ENCODE measurements around the gene SGMS1. TPM values are rescaled to one million over a fixed set of nuclear protein-coding genes. Genes with fewer than 3 reads are reported as not detected.

Gene SGMS1
- total and polyA plus RNA-seq, 2 experiments from 2014 or later = 15.0 to 34.7 TPM

DNA sequence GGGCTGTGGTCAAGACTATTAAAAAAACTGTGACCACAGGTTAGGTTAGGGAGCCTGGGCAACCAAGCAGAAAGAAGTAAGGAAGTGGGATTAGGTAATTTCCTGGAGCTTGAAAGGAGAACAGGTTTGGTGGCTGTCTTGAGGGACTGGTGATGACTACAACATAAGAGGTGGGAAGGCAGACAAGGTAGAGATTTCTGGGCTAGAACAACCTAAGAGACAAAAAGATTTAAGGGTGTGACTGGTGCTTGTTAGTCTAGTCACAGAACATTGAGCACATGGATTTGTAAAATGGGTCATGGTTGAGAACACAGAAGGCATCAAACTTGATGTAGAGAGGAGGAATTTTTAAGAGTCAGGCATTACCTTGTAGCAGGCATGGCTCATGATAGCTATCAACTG is 248.7 kb downstream of the SGMS1 start (continued):
- TF ChIP-seq, protein P1, sequence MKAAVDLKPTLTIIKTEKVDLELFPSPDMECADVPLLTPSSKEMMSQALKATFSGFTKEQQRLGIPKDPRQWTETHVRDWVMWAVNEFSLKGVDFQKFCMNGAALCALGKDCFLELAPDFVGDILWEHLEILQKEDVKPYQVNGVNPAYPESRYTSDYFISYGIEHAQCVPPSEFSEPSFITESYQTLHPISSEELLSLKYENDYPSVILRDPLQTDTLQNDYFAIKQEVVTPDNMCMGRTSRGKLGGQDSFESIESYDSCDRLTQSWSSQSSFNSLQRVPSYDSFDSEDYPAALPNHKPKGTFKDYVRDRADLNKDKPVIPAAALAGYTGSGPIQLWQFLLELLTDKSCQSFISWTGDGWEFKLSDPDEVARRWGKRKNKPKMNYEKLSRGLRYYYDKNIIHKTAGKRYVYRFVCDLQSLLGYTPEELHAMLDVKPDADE (IDR thresholded peaks at IDR 0.05) = no peak
- no peak for TF ChIP-seq POLR2AphosphoS5 (IDR thresholded peaks at IDR 0.05; ENCODE audit: low read depth)

DNA sequence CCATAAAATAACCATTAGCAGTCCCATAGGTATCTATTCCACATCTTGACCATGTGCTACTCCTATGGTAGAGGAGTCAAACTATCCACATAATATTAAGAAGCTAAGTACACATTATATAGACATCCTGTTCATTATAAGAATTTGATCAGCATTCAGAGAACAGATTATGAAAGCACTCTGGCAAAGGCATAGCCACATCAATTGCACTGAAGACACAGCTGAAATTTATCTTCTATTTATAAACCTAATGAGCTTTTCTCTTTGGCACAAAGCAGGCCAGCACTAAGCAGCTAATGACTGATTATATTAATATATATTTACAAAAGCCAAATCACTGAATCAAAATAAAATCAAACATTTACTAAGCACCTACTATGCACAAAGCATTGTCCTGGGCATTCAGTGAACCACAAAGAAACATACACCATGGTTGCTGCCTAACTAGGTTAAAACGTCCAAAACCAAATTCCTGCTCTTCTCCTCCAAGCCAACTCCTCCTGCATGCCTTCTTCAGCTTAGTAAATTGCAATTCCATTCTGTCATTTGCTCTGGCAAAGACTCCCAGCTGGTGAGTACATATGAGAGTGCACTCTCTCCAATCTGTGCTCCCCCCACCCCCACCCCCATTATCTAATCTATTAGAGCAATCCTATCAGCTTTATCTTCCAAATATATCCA is 249.8 kb downstream of the SGMS1 start:
- H3K9me2 ChIP-seq (ENCODE audit: insufficient read depth) = no peaks in the 10 kb centered on the region
- H3K36me3 Mint-ChIP-seq (ENCODE audit: low read depth) = peaks cover 17% of the 10 kb centered on the region; the same call in 2 of the 3 replicates
- H3K36me3 ChIP-seq (ENCODE audit: insufficient read depth) = no peaks in the 10 kb centered on the region
- H3K27ac ChIP-seq (ENCODE audit: low read depth) = no peak overlapping the region
- H3K27ac Mint-ChIP-seq = no peak overlapping the region
- no peak for DNase-seq (ENCODE audit: low spot score)
- ATAC-seq = no peak
- H3K4me1 ChIP-seq (ENCODE audit: insufficient read depth) = peaks cover 4% of the 10 kb centered on the region; the same call in 1 of the 2 replicates
- no peak overlapping the region for H3K4me2 ChIP-seq
- H2AFZ ChIP-seq = no peak overlapping the region
- no peaks in the 10 kb centered on the region for H3K27me3 Mint-ChIP-seq (ENCODE audit: insufficient read depth, low read depth, poor library complexity)
- H3K4me3 Mint-ChIP-seq = no peak overlapping the region
- no peak overlapping the region for H3K4me3 ChIP-seq
- no peaks in the 10 kb centered on the region for H3K9me3 Mint-ChIP-seq
- H3K4me1 Mint-ChIP-seq = no peaks in the 10 kb centered on the region
- H3K27me3 ChIP-seq (ENCODE audit: insufficient read depth) = no peaks in the 10 kb centered on the region
- H3F3A ChIP-seq (replicated peaks; ENCODE audit: low read depth) = no peaks in the 10 kb centered on the region
- H3K79me2 ChIP-seq (replicated peaks; ENCODE audit: insufficient read depth) = no peaks in the 10 kb centered on the region; the same call in 1 of the 2 replicates
- no peaks in the 10 kb centered on the region for H4K20me1 ChIP-seq (replicated peaks; ENCODE audit: insufficient read depth)
- no peak for TF ChIP-seq ZNF331 (CRISPR knock-in tag; IDR thresholded peaks at IDR 0.05; ENCODE audit: low read depth)
- TF ChIP-seq, protein P2, sequence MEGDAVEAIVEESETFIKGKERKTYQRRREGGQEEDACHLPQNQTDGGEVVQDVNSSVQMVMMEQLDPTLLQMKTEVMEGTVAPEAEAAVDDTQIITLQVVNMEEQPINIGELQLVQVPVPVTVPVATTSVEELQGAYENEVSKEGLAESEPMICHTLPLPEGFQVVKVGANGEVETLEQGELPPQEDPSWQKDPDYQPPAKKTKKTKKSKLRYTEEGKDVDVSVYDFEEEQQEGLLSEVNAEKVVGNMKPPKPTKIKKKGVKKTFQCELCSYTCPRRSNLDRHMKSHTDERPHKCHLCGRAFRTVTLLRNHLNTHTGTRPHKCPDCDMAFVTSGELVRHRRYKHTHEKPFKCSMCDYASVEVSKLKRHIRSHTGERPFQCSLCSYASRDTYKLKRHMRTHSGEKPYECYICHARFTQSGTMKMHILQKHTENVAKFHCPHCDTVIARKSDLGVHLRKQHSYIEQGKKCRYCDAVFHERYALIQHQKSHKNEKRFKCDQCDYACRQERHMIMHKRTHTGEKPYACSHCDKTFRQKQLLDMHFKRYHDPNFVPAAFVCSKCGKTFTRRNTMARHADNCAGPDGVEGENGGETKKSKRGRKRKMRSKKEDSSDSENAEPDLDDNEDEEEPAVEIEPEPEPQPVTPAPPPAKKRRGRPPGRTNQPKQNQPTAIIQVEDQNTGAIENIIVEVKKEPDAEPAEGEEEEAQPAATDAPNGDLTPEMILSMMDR (conservative IDR thresholded peaks at IDR 0.05; ENCODE audit: low read depth in 2 of 2) = no peak
- no peak for TF ChIP-seq NANOG (IDR thresholded peaks at IDR 0.05; ENCODE audit: borderline replicate concordance)
- TF ChIP-seq, protein P3, sequence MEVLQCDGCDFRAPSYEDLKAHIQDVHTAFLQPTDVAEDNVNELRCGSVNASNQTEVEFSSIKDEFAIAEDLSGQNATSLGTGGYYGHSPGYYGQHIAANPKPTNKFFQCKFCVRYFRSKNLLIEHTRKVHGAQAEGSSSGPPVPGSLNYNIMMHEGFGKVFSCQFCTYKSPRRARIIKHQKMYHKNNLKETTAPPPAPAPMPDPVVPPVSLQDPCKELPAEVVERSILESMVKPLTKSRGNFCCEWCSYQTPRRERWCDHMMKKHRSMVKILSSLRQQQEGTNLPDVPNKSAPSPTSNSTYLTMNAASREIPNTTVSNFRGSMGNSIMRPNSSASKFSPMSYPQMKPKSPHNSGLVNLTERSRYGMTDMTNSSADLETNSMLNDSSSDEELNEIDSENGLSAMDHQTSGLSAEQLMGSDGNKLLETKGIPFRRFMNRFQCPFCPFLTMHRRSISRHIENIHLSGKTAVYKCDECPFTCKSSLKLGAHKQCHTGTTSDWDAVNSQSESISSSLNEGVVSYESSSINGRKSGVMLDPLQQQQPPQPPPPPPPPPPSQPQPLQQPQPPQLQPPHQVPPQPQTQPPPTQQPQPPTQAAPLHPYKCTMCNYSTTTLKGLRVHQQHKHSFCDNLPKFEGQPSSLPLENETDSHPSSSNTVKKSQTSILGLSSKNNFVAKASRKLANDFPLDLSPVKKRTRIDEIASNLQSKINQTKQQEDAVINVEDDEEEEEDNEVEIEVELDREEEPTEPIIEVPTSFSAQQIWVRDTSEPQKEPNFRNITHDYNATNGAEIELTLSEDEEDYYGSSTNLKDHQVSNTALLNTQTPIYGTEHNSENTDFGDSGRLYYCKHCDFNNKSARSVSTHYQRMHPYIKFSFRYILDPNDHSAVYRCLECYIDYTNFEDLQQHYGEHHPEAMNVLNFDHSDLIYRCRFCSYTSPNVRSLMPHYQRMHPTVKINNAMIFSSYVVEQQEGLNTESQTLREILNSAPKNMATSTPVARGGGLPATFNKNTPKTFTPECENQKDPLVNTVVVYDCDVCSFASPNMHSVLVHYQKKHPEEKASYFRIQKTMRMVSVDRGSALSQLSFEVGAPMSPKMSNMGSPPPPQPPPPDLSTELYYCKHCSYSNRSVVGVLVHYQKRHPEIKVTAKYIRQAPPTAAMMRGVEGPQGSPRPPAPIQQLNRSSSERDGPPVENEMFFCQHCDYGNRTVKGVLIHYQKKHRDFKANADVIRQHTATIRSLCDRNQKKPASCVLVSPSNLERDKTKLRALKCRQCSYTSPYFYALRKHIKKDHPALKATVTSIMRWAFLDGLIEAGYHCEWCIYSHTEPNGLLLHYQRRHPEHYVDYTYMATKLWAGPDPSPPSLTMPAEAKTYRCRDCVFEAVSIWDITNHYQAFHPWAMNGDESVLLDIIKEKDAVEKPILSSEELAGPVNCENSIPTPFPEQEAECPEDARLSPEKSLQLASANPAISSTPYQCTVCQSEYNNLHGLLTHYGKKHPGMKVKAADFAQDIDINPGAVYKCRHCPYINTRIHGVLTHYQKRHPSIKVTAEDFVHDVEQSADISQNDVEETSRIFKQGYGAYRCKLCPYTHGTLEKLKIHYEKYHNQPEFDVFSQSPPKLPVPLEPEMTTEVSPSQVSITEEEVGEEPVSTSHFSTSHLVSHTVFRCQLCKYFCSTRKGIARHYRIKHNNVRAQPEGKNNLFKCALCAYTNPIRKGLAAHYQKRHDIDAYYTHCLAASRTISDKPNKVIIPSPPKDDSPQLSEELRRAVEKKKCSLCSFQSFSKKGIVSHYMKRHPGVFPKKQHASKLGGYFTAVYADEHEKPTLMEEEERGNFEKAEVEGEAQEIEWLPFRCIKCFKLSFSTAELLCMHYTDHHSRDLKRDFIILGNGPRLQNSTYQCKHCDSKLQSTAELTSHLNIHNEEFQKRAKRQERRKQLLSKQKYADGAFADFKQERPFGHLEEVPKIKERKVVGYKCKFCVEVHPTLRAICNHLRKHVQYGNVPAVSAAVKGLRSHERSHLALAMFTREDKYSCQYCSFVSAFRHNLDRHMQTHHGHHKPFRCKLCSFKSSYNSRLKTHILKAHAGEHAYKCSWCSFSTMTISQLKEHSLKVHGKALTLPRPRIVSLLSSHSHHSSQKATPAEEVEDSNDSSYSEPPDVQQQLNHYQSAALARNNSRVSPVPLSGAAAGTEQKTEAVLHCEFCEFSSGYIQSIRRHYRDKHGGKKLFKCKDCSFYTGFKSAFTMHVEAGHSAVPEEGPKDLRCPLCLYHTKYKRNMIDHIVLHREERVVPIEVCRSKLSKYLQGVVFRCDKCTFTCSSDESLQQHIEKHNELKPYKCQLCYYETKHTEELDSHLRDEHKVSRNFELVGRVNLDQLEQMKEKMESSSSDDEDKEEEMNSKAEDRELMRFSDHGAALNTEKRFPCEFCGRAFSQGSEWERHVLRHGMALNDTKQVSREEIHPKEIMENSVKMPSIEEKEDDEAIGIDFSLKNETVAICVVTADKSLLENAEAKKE (CRISPR knock-in tag; IDR thresholded peaks at IDR 0.05) = no peak
- TF ChIP-seq, protein P4, sequence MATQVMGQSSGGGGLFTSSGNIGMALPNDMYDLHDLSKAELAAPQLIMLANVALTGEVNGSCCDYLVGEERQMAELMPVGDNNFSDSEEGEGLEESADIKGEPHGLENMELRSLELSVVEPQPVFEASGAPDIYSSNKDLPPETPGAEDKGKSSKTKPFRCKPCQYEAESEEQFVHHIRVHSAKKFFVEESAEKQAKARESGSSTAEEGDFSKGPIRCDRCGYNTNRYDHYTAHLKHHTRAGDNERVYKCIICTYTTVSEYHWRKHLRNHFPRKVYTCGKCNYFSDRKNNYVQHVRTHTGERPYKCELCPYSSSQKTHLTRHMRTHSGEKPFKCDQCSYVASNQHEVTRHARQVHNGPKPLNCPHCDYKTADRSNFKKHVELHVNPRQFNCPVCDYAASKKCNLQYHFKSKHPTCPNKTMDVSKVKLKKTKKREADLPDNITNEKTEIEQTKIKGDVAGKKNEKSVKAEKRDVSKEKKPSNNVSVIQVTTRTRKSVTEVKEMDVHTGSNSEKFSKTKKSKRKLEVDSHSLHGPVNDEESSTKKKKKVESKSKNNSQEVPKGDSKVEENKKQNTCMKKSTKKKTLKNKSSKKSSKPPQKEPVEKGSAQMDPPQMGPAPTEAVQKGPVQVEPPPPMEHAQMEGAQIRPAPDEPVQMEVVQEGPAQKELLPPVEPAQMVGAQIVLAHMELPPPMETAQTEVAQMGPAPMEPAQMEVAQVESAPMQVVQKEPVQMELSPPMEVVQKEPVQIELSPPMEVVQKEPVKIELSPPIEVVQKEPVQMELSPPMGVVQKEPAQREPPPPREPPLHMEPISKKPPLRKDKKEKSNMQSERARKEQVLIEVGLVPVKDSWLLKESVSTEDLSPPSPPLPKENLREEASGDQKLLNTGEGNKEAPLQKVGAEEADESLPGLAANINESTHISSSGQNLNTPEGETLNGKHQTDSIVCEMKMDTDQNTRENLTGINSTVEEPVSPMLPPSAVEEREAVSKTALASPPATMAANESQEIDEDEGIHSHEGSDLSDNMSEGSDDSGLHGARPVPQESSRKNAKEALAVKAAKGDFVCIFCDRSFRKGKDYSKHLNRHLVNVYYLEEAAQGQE (IDR thresholded peaks at IDR 0.05; ENCODE audit: unreplicated experiment) = no peak
- TF ChIP-seq ZNF114 (CRISPR knock-in tag; IDR thresholded peaks at IDR 0.05) = no peak
- no peak for TF ChIP-seq JUNB (IDR thresholded peaks at IDR 0.05; ENCODE audit: unreplicated experiment)
- TF ChIP-seq STAT1 (IDR thresholded peaks at IDR 0.05; ENCODE audit: unreplicated experiment) = no peak
- TF ChIP-seq, protein P1 (IDR thresholded peaks at IDR 0.05) = no peak
- no peak for TF ChIP-seq EZH2phosphoT487 (IDR thresholded peaks at IDR 0.05; ENCODE audit: unreplicated experiment)
